Common myeloid progenitor, CD34-positive (primary cell): ENCODE data around the gene PLCE1.

Experiments used
- CTCF ChIA-PET: fragments of 350-600 bp; sonication (Branson Sonifier 250); formaldehyde crosslinking; loops from one replicate; lab custom pipeline; 2021; ENCODE audit warnings: antibody characterized with exemption; lab: Charles Lee
- POLR2A ChIA-PET: fragments of 350-600 bp; sonication (Branson Sonifier 250); formaldehyde crosslinking; loops from one replicate; lab custom pipeline; 2021; ENCODE audit warnings: antibody characterized with exemption; lab: Charles Lee
- DNase-seq, 3 donors: peaks; one replicate each; pipeline versions ENCODE4 v3.0.0 to v3.0.0-alpha.2; 2013
- H3K27ac ChIP-seq, 2 experiments: 1 replicate in 1 of 2; 2 replicates in 1 of 2; pipeline ENCODE4 v1.7.0; 2013; ENCODE audit warnings: inconsistent platforms in 2 of 2, low read length in 2 of 2, mild to moderate bottlenecking in 2 of 2, low read depth in 1 of 2, moderate library complexity in 1 of 2; ENCODE audit not compliant: severe bottlenecking in 2 of 2, insufficient read depth in 1 of 2, poor library complexity in 1 of 2
- H3K27me3 ChIP-seq, 5 experiments: replicated peaks in 2 of 5; 1 replicate in 3 of 5; 2 replicates in 2 of 5; pipeline versions ENCODE4 v1.6.1 to v1.7.0; 2013; ENCODE audit warnings: low read length in 4 of 5, mild to moderate bottlenecking in 2 of 5, moderate library complexity in 2 of 5, inconsistent platforms in 1 of 5; ENCODE audit not compliant: insufficient read depth in 5 of 5, control insufficient read depth in 4 of 5
- H3K36me3 ChIP-seq, 4 experiments: 1 replicate in 2 of 4; 2 replicates in 2 of 4; pipeline versions ENCODE4 v1.6.1 to v1.7.0; 2013; ENCODE audit warnings: low read length in 3 of 4, control low read depth in 1 of 4, mild to moderate bottlenecking in 1 of 4; ENCODE audit not compliant: control insufficient read depth in 4 of 4, insufficient read depth in 4 of 4
- H3K4me1 ChIP-seq, 4 experiments: 1 replicate in 3 of 4; 2 replicates in 1 of 4; pipeline versions ENCODE4 v1.6.1 to v1.7.1; 2013; ENCODE audit warnings: low read length in 3 of 4, mild to moderate bottlenecking in 3 of 4, control low read depth in 1 of 4, inconsistent platforms in 1 of 4, moderate library complexity in 1 of 4; ENCODE audit not compliant: control insufficient read depth in 4 of 4, insufficient read depth in 4 of 4; ENCODE audit errors: control extremely low read depth in 1 of 4
- H3K4me3 ChIP-seq, 7 experiments: 1 replicate in 4 of 7; 2 replicates in 3 of 7; pipeline versions ENCODE4 v1.5.1 to v1.7.0; 2013; ENCODE audit warnings: mild to moderate bottlenecking in 7 of 7, low read length in 6 of 7, moderate library complexity in 6 of 7, inconsistent platforms in 2 of 7, low read depth in 2 of 7, control low read depth in 1 of 7; ENCODE audit not compliant: insufficient read depth in 4 of 7, control insufficient read depth in 1 of 7; ENCODE audit errors: extremely low read depth in 1 of 7
- H3K9me3 ChIP-seq, 5 experiments: 1 replicate in 4 of 5; 2 replicates in 1 of 5; pipeline versions ENCODE4 v1.6.1 to v1.7.1; 2013; ENCODE audit warnings: low read length in 4 of 5, mild to moderate bottlenecking in 2 of 5, inconsistent platforms in 1 of 5, low read depth in 1 of 5, moderate library complexity in 1 of 5; ENCODE audit not compliant: control insufficient read depth in 4 of 5, insufficient read depth in 2 of 5; ENCODE audit errors: control extremely low read depth in 1 of 5
- WGBS: methylation state at CpG from one replicate; pipeline ENCODE4 v1.1.5; 2013; ENCODE audit not compliant: insufficient coverage; 5-methylcytosine and 5-hydroxymethylcytosine counted together

PLCE1 gene

DNA sequence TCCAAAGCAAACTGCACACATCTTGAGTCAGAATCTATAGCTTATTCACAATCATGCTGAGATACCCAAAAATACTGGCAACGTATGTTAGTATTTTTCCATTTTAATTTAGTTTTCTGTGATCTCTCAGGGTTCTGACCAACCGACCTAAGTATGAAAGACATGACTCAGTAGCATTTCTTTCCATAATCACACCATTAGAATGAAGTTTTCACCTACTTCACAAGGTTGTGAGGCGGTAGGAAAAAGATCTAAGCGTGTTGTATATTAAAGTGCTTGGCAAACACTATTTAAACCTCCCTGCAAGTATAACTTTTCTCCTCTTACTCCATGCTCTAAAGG lies 49.1 kb downstream of the PLCE1 start:
- H3K27me3 ChIP-seq: peaks cover 0 to 4% (median 0%) of the 10 kb centered on the region in 5 experiments
- ChIA-PET POLR2A (no interaction called here), CTCF (no interaction called here)
- H3K4me3 ChIP-seq: no peak overlapping the region
- H3K9me3 ChIP-seq: peaks cover 0 to 2% (median 0%) of the 10 kb centered on the region in 5 experiments
- DNase-seq: no peak
- H3K27ac ChIP-seq: no peak overlapping the region
- no peaks in the 10 kb centered on the region for H3K4me1 ChIP-seq
- no peaks in the 10 kb centered on the region for H3K36me3 ChIP-seq
- WGBS: 100% methylated on average over 4 of the region's 4 CpGs
